ENCODE results near the gene EIF2S2. TPM values are rescaled to one million over a fixed set of nuclear protein-coding genes. Genes with fewer than 3 reads are reported as not detected.
A peak's percentile ranks its signal among the peaks of the same experiment; 100 is the strongest.

EIF2S2 gene
- total RNA-seq, 1 experiment from 2014 or later: 130 TPM

DNA sequence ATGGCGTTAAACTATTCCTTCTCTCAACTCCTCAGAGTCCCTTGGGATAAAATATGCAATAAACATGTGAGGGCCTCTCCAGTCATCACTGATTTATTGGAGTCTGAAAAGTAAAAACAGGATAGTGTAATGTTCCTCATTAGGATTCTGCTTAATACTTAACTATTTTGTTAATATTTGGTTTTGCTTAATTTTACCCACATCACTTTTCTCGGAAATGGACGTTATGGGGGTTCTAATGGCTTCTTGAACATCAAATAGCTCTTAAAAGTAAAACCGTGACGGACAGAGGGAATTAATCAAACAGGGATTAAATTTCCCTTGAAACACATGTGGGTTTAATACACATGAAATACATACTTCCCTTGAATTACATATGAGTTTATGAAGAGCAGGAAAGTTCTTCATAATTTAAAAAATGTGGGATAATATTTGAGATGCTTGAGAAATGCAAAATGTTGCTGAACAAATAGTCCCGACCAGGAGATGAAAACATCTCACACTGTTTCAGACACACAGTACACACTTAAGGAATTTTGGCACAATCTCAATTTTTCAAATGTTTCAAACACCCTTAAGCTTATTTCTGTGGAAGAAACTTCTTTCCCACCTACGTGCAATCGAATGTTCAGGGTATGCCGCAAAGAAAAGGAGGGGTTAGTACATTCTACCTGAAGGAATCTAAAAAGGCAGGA, 38.4 kb upstream of the EIF2S2 start:
- DNase-seq (ENCODE audit: low spot score): peak; percentile 33
- Histone ChIP-seq H3K36me3 (ENCODE audit: insufficient read depth, low read length, poor library complexity, severe bottlenecking) (no peaks in the 10 kb centered on the region), H3K9me3 (ENCODE audit: low read depth, low read length, poor library complexity, severe bottlenecking) (no peaks in the 10 kb centered on the region), H3K4me1 (ENCODE audit: insufficient read depth, low read length, poor library complexity, severe bottlenecking) (peaks cover 4% of the 10 kb centered on the region), H3K27me3 (replicated peaks; ENCODE audit: insufficient read depth, low read depth, low read length, poor library complexity) (no peaks in the 10 kb centered on the region), H3K27ac (ENCODE audit: low read depth, low read length, poor library complexity, severe bottlenecking) (no peak overlapping the region), H3K4me3 (ENCODE audit: low read depth, low read length, poor library complexity, severe bottlenecking) (no peak overlapping the region)
- no TSS peak for BruUV-seq (replicated peaks)
- TF ChIP-seq EZH2 (IDR thresholded peaks at IDR 0.05; ENCODE audit: borderline replicate concordance, low read depth, low read length, poor library complexity, severe bottlenecking): no peak
- TF ChIP-seq, protein P1, sequence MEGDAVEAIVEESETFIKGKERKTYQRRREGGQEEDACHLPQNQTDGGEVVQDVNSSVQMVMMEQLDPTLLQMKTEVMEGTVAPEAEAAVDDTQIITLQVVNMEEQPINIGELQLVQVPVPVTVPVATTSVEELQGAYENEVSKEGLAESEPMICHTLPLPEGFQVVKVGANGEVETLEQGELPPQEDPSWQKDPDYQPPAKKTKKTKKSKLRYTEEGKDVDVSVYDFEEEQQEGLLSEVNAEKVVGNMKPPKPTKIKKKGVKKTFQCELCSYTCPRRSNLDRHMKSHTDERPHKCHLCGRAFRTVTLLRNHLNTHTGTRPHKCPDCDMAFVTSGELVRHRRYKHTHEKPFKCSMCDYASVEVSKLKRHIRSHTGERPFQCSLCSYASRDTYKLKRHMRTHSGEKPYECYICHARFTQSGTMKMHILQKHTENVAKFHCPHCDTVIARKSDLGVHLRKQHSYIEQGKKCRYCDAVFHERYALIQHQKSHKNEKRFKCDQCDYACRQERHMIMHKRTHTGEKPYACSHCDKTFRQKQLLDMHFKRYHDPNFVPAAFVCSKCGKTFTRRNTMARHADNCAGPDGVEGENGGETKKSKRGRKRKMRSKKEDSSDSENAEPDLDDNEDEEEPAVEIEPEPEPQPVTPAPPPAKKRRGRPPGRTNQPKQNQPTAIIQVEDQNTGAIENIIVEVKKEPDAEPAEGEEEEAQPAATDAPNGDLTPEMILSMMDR (conservative IDR thresholded peaks at IDR 0.05; ENCODE audit: low read depth, low read length): no peak
- CTCF ChIA-PET: no interaction called here
- intact Hi-C loops (cut with micrococcal nuclease; ENCODE audit: unreplicated experiment): no loop called here
- POLR2A ChIA-PET (ENCODE audit: low non-redundant PET): no interaction called here

DNA sequence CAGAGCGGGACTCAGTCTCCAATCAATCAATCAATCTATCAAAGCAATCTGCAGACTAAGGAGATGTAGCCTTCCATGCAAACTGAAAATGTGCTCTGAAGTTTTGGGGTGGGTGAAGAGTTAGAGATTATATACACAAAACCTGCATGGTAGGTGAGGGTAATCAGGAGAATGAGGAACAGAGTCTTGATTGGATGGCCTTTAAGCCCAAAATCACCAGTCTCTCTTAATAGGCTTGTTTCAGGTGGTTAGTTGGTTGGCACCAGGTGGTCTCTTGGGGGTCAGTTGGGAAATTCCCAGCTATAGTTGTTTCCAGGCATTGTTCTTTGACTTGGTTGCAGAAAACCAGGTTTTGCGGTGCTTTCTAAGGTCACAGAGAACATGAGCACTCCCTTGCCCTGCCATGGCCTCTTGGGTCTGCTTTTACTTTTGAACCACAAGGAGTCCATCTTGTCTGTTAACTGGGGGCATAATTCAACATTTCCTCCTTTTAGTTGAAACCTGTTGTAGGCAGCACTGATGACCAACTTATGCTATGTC, 33.3 kb upstream of the EIF2S2 start:
- H3K27ac ChIP-seq (ENCODE audit: low read depth, low read length, poor library complexity, severe bottlenecking): no peak overlapping the region
- TF ChIP-seq, protein P1 (conservative IDR thresholded peaks at IDR 0.05; ENCODE audit: low read depth, low read length): no peak
- no peak for TF ChIP-seq EZH2 (IDR thresholded peaks at IDR 0.05; ENCODE audit: borderline replicate concordance, low read depth, low read length, poor library complexity, severe bottlenecking)

GRCh38 chr20:34143951-34144350, 31.9 kb upstream of the EIF2S2 start:
- no peaks in the 10 kb centered on the region for H3K27me3 ChIP-seq (replicated peaks; ENCODE audit: insufficient read depth, low read depth, low read length, poor library complexity)
- H3K4me3 ChIP-seq (ENCODE audit: low read depth, low read length, poor library complexity, severe bottlenecking): no peak overlapping the region
- no peak overlapping the region for H3K27ac ChIP-seq (ENCODE audit: low read depth, low read length, poor library complexity, severe bottlenecking)
- POLR2A ChIA-PET (ENCODE audit: low non-redundant PET): no interaction called here
- no peaks in the 10 kb centered on the region for H3K4me1 ChIP-seq (ENCODE audit: insufficient read depth, low read length, poor library complexity, severe bottlenecking)
- no TSS peak for BruUV-seq (replicated peaks)
- DNase-seq (ENCODE audit: low spot score): no peak
- no peaks in the 10 kb centered on the region for H3K36me3 ChIP-seq (ENCODE audit: insufficient read depth, low read length, poor library complexity, severe bottlenecking)
- intact Hi-C loops (cut with micrococcal nuclease; ENCODE audit: unreplicated experiment): no loop called here
- CTCF ChIA-PET: no interaction called here
- TF ChIP-seq, protein P1 (conservative IDR thresholded peaks at IDR 0.05; ENCODE audit: low read depth, low read length): no peak
- no peak for TF ChIP-seq EZH2 (IDR thresholded peaks at IDR 0.05; ENCODE audit: borderline replicate concordance, low read depth, low read length, poor library complexity, severe bottlenecking)
- H3K9me3 ChIP-seq (ENCODE audit: low read depth, low read length, poor library complexity, severe bottlenecking): no peaks in the 10 kb centered on the region

More for the DNA sequence above, 33.3 kb upstream of the EIF2S2 start:
- intact Hi-C loops (cut with micrococcal nuclease; ENCODE audit: unreplicated experiment): no loop called here
- H3K27me3 ChIP-seq (replicated peaks; ENCODE audit: insufficient read depth, low read depth, low read length, poor library complexity): no peaks in the 10 kb centered on the region
- no peak overlapping the region for H3K4me3 ChIP-seq (ENCODE audit: low read depth, low read length, poor library complexity, severe bottlenecking)
- no peaks in the 10 kb centered on the region for H3K36me3 ChIP-seq (ENCODE audit: insufficient read depth, low read length, poor library complexity, severe bottlenecking)
- ChIA-PET CTCF (no interaction called here), POLR2A (ENCODE audit: low non-redundant PET) (no interaction called here)
- peaks cover under 1% of the 10 kb centered on the region for H3K4me1 ChIP-seq (ENCODE audit: insufficient read depth, low read length, poor library complexity, severe bottlenecking)
- no TSS peak for BruUV-seq (replicated peaks)
- DNase-seq (ENCODE audit: low spot score): no peak
- no peaks in the 10 kb centered on the region for H3K9me3 ChIP-seq (ENCODE audit: low read depth, low read length, poor library complexity, severe bottlenecking)
